ENCODE data around the gene ASB14.

The ASB14 gene

DNA sequence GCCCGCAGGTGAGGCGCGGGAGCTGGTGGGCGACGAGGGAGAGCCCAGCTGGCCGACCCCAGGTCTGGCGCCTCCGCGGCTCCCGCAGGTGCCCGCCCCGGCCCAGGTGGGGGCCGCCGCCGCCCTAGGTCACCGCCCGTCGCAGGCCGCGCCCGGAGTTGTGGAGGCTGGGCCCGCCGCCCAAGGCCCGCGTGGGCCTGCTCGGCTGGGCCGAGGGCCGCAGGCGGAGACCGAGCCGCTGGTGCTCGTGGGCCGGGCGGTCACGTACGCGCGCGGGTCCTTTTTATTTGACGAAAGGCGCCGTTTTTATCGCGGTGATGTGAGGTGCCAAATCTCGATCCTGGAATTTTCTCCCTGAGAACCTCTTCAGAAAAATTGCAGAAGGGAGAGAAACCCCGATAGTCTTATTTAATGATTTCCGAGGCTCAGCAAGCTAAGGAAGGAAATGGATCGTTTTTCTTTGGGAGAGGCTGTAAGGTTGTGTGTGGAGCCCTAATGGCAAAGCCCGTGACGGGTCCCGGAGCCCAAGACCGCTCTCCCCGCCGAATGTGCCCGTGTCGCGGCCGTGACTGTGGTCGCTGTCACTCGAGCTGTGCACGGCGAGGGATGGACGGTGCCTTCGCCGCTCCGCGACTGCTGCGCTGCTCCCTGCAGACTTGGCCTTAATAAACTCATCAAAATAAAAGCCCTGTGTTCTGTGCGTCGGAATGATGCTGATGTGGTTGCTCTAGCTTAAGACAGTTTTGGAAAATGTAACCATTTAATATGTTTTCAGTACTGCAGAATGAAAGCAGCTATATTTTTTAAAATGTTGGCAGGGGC, 64.3 kb downstream of the ASB14 start (continued):
- TF ChIP-seq ZNF155 (tag by site-specific recombination; IDR thresholded peaks at IDR 0.05) (no peak), ZNF202 (tag by site-specific recombination; IDR thresholded peaks at IDR 0.05; ENCODE audit: borderline replicate concordance) (no peak), ZFP3 (tag by site-specific recombination; IDR thresholded peaks at IDR 0.05; ENCODE audit: low read depth) (no peak), ZNF426 (tag by site-specific recombination; IDR thresholded peaks at IDR 0.05) (no peak), ZIC2 (tag by site-specific recombination; IDR thresholded peaks at IDR 0.05) (peak; percentile 33; the same call in 1 of the 2 replicates), ZNF132 (tag by site-specific recombination; IDR thresholded peaks at IDR 0.05; ENCODE audit: borderline replicate concordance) (no peak), ZNF18 (tag by site-specific recombination; IDR thresholded peaks at IDR 0.05) (no peak), ZBTB7A (tag by site-specific recombination; IDR thresholded peaks at IDR 0.05; ENCODE audit: low read depth) (no peak), ZSCAN5A (tag by site-specific recombination; IDR thresholded peaks at IDR 0.05) (no peak), ZNF530 (tag by site-specific recombination; IDR thresholded peaks at IDR 0.05; ENCODE audit: low read depth) (no peak), ZNF221 (tag by site-specific recombination; IDR thresholded peaks at IDR 0.05; ENCODE audit: borderline replicate concordance) (no peak), SP3 (tag by site-specific recombination; IDR thresholded peaks at IDR 0.05) (no peak), ZNF175 (tag by site-specific recombination; IDR thresholded peaks at IDR 0.05) (no peak), KLF8 (tag by site-specific recombination; IDR thresholded peaks at IDR 0.05) (no peak; the same call in 1 of the 2 replicates), ZNF621 (tag by site-specific recombination; IDR thresholded peaks at IDR 0.05) (no peak), HOXD13 (CRISPR knock-in tag; IDR thresholded peaks at IDR 0.05; ENCODE audit: borderline replicate concordance) (no peak), ZNF311 (tag by site-specific recombination; IDR thresholded peaks at IDR 0.05; ENCODE audit: borderline replicate concordance) (no peak), ZNF521 (tag by site-specific recombination; IDR thresholded peaks at IDR 0.05) (no peak), ZNF404 (tag by site-specific recombination; IDR thresholded peaks at IDR 0.05) (no peak), ZBTB11 (tag by site-specific recombination; conservative IDR thresholded peaks at IDR 0.05; ENCODE audit: low read depth) (no peak), ZNF140 (tag by site-specific recombination; IDR thresholded peaks at IDR 0.05) (no peak), SETDB1 (IDR thresholded peaks at IDR 0.05; ENCODE audit: insufficient read length, low read length) (no peak), ZBTB21 (tag by site-specific recombination; IDR thresholded peaks at IDR 0.05) (no peak)
- TF ChIP-seq, protein P1, sequence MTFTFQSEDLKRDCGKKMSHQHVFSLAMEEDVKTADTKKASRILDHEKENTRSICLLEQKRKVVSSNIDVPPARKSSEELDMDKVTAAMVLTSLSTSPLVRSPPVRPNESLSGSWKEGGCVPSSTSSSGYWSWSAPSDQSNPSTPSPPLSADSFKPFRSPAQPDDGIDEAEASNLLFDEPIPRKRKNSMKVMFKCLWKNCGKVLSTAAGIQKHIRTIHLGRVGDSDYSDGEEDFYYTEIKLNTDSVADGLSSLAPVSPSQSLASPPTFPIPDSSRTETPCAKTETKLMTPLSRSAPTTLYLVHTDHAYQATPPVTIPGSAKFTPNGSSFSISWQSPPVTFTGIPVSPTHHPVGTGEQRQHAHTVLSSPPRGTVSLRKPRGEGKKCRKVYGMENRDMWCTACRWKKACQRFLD (tag by site-specific recombination; IDR thresholded peaks at IDR 0.05) = no peak
- TF ChIP-seq, protein P2, sequence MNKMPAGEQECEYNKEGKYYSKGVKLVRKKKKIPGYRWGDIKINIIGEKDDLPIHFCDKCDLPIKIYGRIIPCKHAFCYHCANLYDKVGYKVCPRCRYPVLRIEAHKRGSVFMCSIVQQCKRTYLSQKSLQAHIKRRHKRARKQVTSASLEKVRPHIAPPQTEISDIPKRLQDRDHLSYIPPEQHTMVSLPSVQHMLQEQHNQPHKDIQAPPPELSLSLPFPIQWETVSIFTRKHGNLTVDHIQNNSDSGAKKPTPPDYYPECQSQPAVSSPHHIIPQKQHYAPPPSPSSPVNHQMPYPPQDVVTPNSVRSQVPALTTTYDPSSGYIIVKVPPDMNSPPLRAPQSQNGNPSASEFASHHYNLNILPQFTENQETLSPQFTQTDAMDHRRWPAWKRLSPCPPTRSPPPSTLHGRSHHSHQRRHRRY (tag by site-specific recombination; IDR thresholded peaks at IDR 0.05) = no peak
- TF ChIP-seq, protein P3, sequence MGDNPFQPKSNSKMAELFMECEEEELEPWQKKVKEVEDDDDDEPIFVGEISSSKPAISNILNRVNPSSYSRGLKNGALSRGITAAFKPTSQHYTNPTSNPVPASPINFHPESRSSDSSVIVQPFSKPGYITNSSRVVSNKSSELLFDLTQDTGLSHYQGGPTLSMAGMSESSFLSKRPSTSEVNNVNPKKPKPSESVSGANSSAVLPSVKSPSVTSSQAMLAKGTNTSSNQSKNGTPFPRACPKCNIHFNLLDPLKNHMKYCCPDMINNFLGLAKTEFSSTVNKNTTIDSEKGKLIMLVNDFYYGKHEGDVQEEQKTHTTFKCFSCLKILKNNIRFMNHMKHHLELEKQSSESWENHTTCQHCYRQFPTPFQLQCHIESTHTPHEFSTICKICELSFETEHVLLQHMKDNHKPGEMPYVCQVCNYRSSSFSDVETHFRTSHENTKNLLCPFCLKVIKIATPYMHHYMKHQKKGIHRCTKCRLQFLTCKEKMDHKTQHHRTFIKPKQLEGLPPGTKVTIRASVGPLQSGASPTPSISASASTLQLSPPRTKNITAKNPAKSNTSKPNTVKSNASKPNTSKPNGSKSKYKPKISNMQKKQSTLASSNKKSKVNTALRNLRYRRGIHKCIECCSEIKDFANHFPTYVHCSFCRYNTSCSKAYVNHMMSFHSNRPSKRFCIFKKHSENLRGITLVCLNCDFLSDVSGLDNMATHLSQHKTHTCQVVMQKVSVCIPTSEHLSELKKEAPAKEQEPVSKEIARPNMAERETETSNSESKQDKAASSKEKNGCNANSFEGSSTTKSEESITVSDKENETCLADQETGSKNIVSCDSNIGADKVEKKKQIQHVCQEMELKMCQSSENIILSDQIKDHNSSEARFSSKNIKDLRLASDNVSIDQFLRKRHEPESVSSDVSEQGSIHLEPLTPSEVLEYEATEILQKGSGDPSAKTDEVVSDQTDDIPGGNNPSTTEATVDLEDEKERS (tag by site-specific recombination; IDR thresholded peaks at IDR 0.05) = no peak

All from HEK293 (cell line).